Left colon (tissue), 2 donors: ENCODE results near the gene SCGB1D1. TPM values are rescaled to one million over a fixed set of nuclear protein-coding genes. Genes with fewer than 3 reads are reported as not detected.
"Not testable (repeated sequence)": the region's sequence is repeated elsewhere in the genome, so short reads cannot be mapped to it uniquely, and the experiment has no call there.

Experiments
- ATAC-seq: fragments of 200-7000 bp; cut with Tn5 transposase; one replicate; pipeline ENCODE4 v1.9.1; 2020; ENCODE audit warnings: mild to moderate bottlenecking, moderate library complexity
- DNase-seq, 2 donors: peaks; one replicate each; pipeline ENCODE4 v3.0.0-alpha.2; 2020
- intact Hi-C, 2 donors: fragments of 100-400 bp; cut with DNase I in 1 of 2; cut with micrococcal nuclease in 1 of 2; formaldehyde crosslinking; loops; one replicate each; pipeline versions ENCODE4 v1.11.2 to v1.14.0; 2022; cut with DNase I, micrococcal nuclease
- total RNA-seq, 2 donors: library from RNA; stranded (reverse); fragmentation: NEBNext Ultra II Directional; extraction: Animal tissue kit (Norgen Biotek cat#: 25700); gene quantifications; one replicate each; pipeline ENCODE4 v1.2.1, GENCODE V29; 2021
- donor health status: DM: no; HTN: no; CAD: no.
- donor health status: DM: yes; HTN: yes; CAD: no.

SCGB1D1 gene
- total RNA-seq, 2 donors from 2014 or later = not detected

GRCh38 chr11:62206276-62207066 is 16.5 kb downstream of the SCGB1D1 start:
- ATAC-seq, DNase-seq, intact Hi-C loops: not testable (repeated sequence)

- intact Hi-C loops = no loop called here
- no peak for DNase-seq
- ATAC-seq = no peak
Observed at GRCh38 chr11:62208785-62209144, 18.7 kb downstream of the SCGB1D1 start.

DNA sequence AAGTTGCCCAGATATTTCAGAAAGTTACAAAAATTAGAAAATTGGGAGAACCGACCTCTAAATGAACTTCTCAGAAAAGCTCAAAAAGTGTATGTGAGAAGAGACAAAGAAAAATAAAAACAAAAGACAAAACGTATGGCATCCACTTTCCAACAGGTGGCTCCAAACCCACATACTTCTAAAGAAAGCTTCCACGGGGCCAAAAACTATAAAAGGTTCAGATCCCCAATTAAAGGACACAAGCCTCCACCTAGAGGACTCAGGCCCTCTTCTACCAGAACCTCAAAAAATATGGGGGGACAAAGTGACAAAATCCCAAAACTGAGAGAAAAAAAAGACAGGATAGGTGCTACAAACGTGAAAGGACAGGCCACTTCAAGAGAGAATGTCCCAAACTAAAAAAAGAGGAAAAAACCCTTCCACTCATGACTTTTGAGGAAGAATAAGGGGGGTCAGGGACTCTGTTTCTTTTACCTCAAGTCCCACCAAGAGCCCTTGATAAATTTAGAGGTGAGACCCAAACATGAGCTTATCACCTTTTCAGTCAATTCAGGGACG is 27.3 kb downstream of the SCGB1D1 start:
- intact Hi-C loops = loop anchor here in 1 of 2 donors (10.0 kb wide), 1 partner anchor 58 kb away; the partner anchor contains the start of gene SCGB2A2
- ATAC-seq (no peak), DNase-seq (no peak)

GRCh38 chr11:62221498-62221897 is 31.5 kb downstream of the SCGB1D1 start:
- DNase-seq (no peak), ATAC-seq (no peak)
- intact Hi-C loops = no loop called here

- DNase-seq = no peak
- intact Hi-C loops = no loop called here
- no peak for ATAC-seq
Observed at GRCh38 chr11:62223095-62223494, 33.1 kb downstream of the SCGB1D1 start.

GRCh38 chr11:62233730-62234129 is 43.7 kb downstream of the SCGB1D1 start:
- ATAC-seq (no peak), DNase-seq (no peak)
- intact Hi-C loops = no loop called here

- DNase-seq (no peak), ATAC-seq (no peak)
- intact Hi-C loops = no loop called here
Observed at GRCh38 chr11:62236187-62236586, 46.2 kb downstream of the SCGB1D1 start.

DNA sequence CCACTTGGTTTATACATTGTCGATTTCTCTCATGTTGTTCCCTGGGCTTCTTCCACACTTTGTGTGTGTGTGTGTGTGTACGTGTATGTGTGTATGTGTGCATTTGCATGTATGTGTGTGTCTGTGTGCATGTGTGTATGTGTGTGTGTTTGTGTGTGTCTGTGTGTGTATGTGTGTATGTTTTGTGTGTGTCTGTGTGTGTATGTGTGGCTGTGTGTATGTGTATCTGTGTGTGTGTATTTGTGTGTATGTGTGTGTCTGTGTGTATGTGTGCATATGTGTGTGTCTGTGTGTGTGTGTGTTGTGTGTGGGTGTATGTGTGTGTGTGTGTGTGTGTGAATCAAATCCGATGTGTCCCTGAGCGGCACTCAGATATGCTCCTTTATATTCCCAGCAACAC is 47.5 kb downstream of the SCGB1D1 start:
- intact Hi-C loops = no loop called here
- no peak for DNase-seq
- no peak for ATAC-seq

- intact Hi-C loops = no loop called here
- DNase-seq = no peak
- ATAC-seq = no peak
Observed at GRCh38 chr11:62238151-62238550, 48.1 kb downstream of the SCGB1D1 start.

- DNase-seq (no peak), ATAC-seq (no peak)
- intact Hi-C loops = no loop called here
Observed at GRCh38 chr11:62241095-62241494, 51.1 kb downstream of the SCGB1D1 start.

DNA sequence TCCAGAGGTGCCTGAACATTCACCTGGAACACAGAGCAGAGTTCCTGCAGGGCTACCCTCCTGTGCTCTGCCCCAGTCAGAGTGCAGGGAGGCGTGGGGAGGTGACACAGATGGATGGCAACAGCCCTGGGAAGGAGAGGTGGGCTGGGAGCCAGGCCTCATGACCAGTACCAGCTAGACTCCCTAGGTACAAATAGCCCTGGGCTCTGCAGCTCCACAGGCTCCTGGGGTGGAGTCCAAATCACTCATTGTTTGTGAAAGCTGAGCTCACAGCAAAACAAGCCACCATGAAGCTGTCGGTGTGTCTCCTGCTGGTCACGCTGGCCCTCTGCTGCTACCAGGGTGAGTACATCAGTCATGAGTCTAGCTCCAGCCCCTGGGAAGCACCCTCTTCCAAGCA is 52.0 kb downstream of the SCGB1D1 start, which contains the start of gene SCGB1D2:
TSS of gene SCGB1D2 (plus strand) at position 219 of the 400 bp plus-strand sequence. CDS start at position 288, 69 bp downstream.
- intact Hi-C loops = no loop called here
- no peak for ATAC-seq
- no peak for DNase-seq

Other genes with a start within 250 kb of the SCGB1D1 start
- 1 to 10 TPM in 1 of 2 donors, under 1 TPM in 1; 0.64 to 1.6 TPM for gene BEST1, start 239.9 kb upstream of the SCGB1D1 start, total RNA-seq
- gene FTH1, start 222.6 kb upstream of the SCGB1D1 start, total RNA-seq = 1,000 to 10,000 TPM; 4,322 to 5,591 TPM
- gene INCENP, start 66.2 kb upstream of the SCGB1D1 start, total RNA-seq = 10 to 100 TPM; 23.1 to 29.3 TPM
- gene SCGB2A1, start 18.5 kb downstream of the SCGB1D1 start, total RNA-seq = 10 to 100 TPM; 10.4 to 15.7 TPM
- not detected for gene SCGB1D2, start 52.0 kb downstream of the SCGB1D1 start, total RNA-seq
- not detected for gene SCGB2A2, start 79.9 kb downstream of the SCGB1D1 start, total RNA-seq
- not detected for gene SCGB1D4, start 108.9 kb downstream of the SCGB1D1 start, total RNA-seq
- 10 to 100 TPM; 18.1 to 29.9 TPM for gene ASRGL1, start 147.2 kb downstream of the SCGB1D1 start, total RNA-seq
- gene SCGB1A1, start 228.8 kb downstream of the SCGB1D1 start, total RNA-seq = not detected